Measurements from ENCODE around the gene KRT79. TPM values are rescaled to one million over a fixed set of nuclear protein-coding genes. Genes with fewer than 3 reads are reported as not detected.

KRT79 gene
- total RNA-seq, 1 experiment from 2014 or later, result not detected

- BruUV-seq (replicated peaks), result no TSS peak
- no peak for TF ChIP-seq CTCF (IDR thresholded peaks at IDR 0.05; ENCODE audit: unreplicated experiment)
- Mint-ChIP-seq H3K9me3 (ENCODE audit: low read depth, unreplicated experiment) (no peaks in the 10 kb centered on the region), H3K4me3 (ENCODE audit: low read depth, unreplicated experiment) (no peak overlapping the region), H3K36me3 (ENCODE audit: insufficient read depth, unreplicated experiment) (no peaks in the 10 kb centered on the region), H3K27me3 (ENCODE audit: unreplicated experiment) (no peaks in the 10 kb centered on the region), H3K27ac (ENCODE audit: unreplicated experiment) (no peak overlapping the region), H3K4me1 (ENCODE audit: low read depth, unreplicated experiment) (peaks cover 40% of the 10 kb centered on the region)
- CTCF ChIA-PET, result interaction anchor here (0.6 to 1.2 kb wide), 3 partner anchors 12 to 488 kb away, joined by 4 to 6 read pairs (median 6); no protein-coding TSS in a partner anchor
- intact Hi-C loops (cut with micrococcal nuclease; ENCODE audit: unreplicated experiment), result no loop called here
- DNase-seq, result peak; percentile 65
These were observed 33.5 kb upstream of the KRT79 start for GRCh38 chr12:52867642-52868041.

- peaks cover 35% of the 10 kb centered on the region for H3K4me1 Mint-ChIP-seq (ENCODE audit: low read depth, unreplicated experiment)
- TF ChIP-seq CTCF (IDR thresholded peaks at IDR 0.05; ENCODE audit: unreplicated experiment), result no peak
- BruUV-seq (replicated peaks), result no TSS peak
- DNase-seq, result no peak
- H3K9me3 Mint-ChIP-seq (ENCODE audit: low read depth, unreplicated experiment), result no peaks in the 10 kb centered on the region
- intact Hi-C loops (cut with micrococcal nuclease; ENCODE audit: unreplicated experiment), result no loop called here
- no peak overlapping the region for H3K4me3 Mint-ChIP-seq (ENCODE audit: low read depth, unreplicated experiment)
- CTCF ChIA-PET, result interaction anchor here (0.7 to 1.2 kb wide), 3 partner anchors 12 to 487 kb away, joined by 4 to 6 read pairs (median 5); no protein-coding TSS in a partner anchor
- H3K27me3 Mint-ChIP-seq (ENCODE audit: unreplicated experiment), result no peaks in the 10 kb centered on the region
- H3K36me3 Mint-ChIP-seq (ENCODE audit: insufficient read depth, unreplicated experiment), result no peaks in the 10 kb centered on the region
- no peak overlapping the region for H3K27ac Mint-ChIP-seq (ENCODE audit: unreplicated experiment)
These were observed 33.0 kb upstream of the KRT79 start for GRCh38 chr12:52867152-52867551.

- peak; percentile 64 for TF ChIP-seq CTCF (IDR thresholded peaks at IDR 0.05; ENCODE audit: unreplicated experiment)
- intact Hi-C loops (cut with micrococcal nuclease; ENCODE audit: unreplicated experiment), result no loop called here
- no peak overlapping the region for H3K4me3 Mint-ChIP-seq (ENCODE audit: low read depth, unreplicated experiment)
- peaks cover 22% of the 10 kb centered on the region for H3K4me1 Mint-ChIP-seq (ENCODE audit: low read depth, unreplicated experiment)
- peak; percentile 78 for DNase-seq
- CTCF ChIA-PET, result interaction anchor here (0.7 to 1.2 kb wide), 3 partner anchors 9 to 173 kb away, joined by 3 to 5 read pairs (median 3); no protein-coding TSS in a partner anchor
- H3K9me3 Mint-ChIP-seq (ENCODE audit: low read depth, unreplicated experiment), result no peaks in the 10 kb centered on the region
- no peaks in the 10 kb centered on the region for H3K36me3 Mint-ChIP-seq (ENCODE audit: insufficient read depth, unreplicated experiment)
- no peaks in the 10 kb centered on the region for H3K27me3 Mint-ChIP-seq (ENCODE audit: unreplicated experiment)
- H3K27ac Mint-ChIP-seq (ENCODE audit: unreplicated experiment), result peak overlapping the region; percentile 29
- BruUV-seq (replicated peaks), result no TSS peak
These were observed 31.2 kb upstream of the KRT79 start for GRCh38 chr12:52865090-52865944.

- CTCF ChIA-PET, result no interaction called here
- DNase-seq, result no peak
- no peak overlapping the region for H3K4me3 Mint-ChIP-seq (ENCODE audit: low read depth, unreplicated experiment)
- intact Hi-C loops (cut with micrococcal nuclease; ENCODE audit: unreplicated experiment), result no loop called here
- H3K36me3 Mint-ChIP-seq (ENCODE audit: insufficient read depth, unreplicated experiment), result no peaks in the 10 kb centered on the region
- no peak overlapping the region for H3K27ac Mint-ChIP-seq (ENCODE audit: unreplicated experiment)
- no TSS peak for BruUV-seq (replicated peaks)
- no peaks in the 10 kb centered on the region for H3K9me3 Mint-ChIP-seq (ENCODE audit: low read depth, unreplicated experiment)
- no peaks in the 10 kb centered on the region for H3K27me3 Mint-ChIP-seq (ENCODE audit: unreplicated experiment)
- TF ChIP-seq CTCF (IDR thresholded peaks at IDR 0.05; ENCODE audit: unreplicated experiment), result no peak
- peaks cover 16% of the 10 kb centered on the region for H3K4me1 Mint-ChIP-seq (ENCODE audit: low read depth, unreplicated experiment)
These were observed 27.9 kb upstream of the KRT79 start for GRCh38 chr12:52862023-52862422.
